GM12801 (cell line): ENCODE measurements around the gene ARMH1.

Source experiments
- CTCF ChIP-seq: IDR thresholded peaks from one replicate; pipeline ENCODE4 v1.5.1; 2011; ENCODE audit warnings: control low read depth; ENCODE audit not compliant: insufficient read length; ENCODE audit errors: extremely low read depth

ARMH1 gene

GRCh38 chr1:44679468-44679867, 5.0 kb downstream of the ARMH1 start:
- TF ChIP-seq CTCF: no peak

GRCh38 chr1:44681905-44682882, 7.7 kb downstream of the ARMH1 start:
- TF ChIP-seq CTCF: no peak

- no peak for TF ChIP-seq CTCF
Measured at GRCh38 chr1:44682883-44683265, 8.4 kb downstream of the ARMH1 start.

GRCh38 chr1:44684525-44684924, 10.0 kb downstream of the ARMH1 start:
- no peak for TF ChIP-seq CTCF

GRCh38 chr1:44685218-44685617, 10.7 kb downstream of the ARMH1 start:
- TF ChIP-seq CTCF: no peak

- no peak for TF ChIP-seq CTCF
Measured at GRCh38 chr1:44685881-44686280, 11.4 kb downstream of the ARMH1 start.

- TF ChIP-seq CTCF: no peak
Measured at GRCh38 chr1:44688760-44689446, 14.4 kb downstream of the ARMH1 start.
